ENCODE measurements around the gene ANKRD37. TPM values are rescaled to one million over a fixed set of nuclear protein-coding genes. Genes with fewer than 3 reads are reported as not detected.

Gene ANKRD37
- 10 to 100 TPM in 9 of 10 donors, 1 to 10 TPM in 1; 7.6 to 27.0 (median 13.7) TPM for total RNA-seq
- 10 to 100 TPM; 10.0 to 28.6 TPM for polyA plus RNA-seq
- long read RNA-seq, donor 1, transcript ANKRD37-201 (5 exons, 1,141 nt): major isoform, 7 of 14 reads
- long read RNA-seq, donor 1, partial matches to known transcripts: 1 of 14 reads
- long read RNA-seq, donor 1, other reads (novel, unspliced or antisense): 6 of 14 reads
- long read RNA-seq, donor 2, transcript ANKRD37-201 (5 exons, 1,141 nt): major isoform, 10 of 21 reads
- long read RNA-seq, donor 2, partial matches to known transcripts: 3 of 21 reads
- long read RNA-seq, donor 2, other reads (novel, unspliced or antisense): 8 of 21 reads
- long read RNA-seq, donor 3, transcript ANKRD37-201 (5 exons, 1,141 nt): major isoform, 6 of 18 reads
- long read RNA-seq, donor 3, partial matches to known transcripts: 2 of 18 reads
- long read RNA-seq, donor 3, other reads (novel, unspliced or antisense): 9 of 18 reads

GRCh38 chr4:185396724-185397385 lies at the start of gene ANKRD37:
Gene ANKRD37, plus strand, starts transcription at chr4:185396841. Its CDS starts 83 bp downstream, at chr4:185396924.
- Histone ChIP-seq H3K27me3 (no peaks in the 10 kb centered on the region), H3K36me3 (peaks cover 0 to 36% (median 7%) of the 10 kb centered on the region in 9 donors), H3K4me3 (peak within 1 kb of the TSS; percentile 58 to 83 (median 73)), H3K27ac (peak within 1 kb of the TSS; percentile 98 to 100 (median 99)), H3K9me3 (no peaks in the 10 kb centered on the region), H3K4me1 (peaks cover 7 to 47% (median 43%) of the 10 kb centered on the region in 9 donors)
- intact Hi-C loops (cut with DNase I): loop anchor here in 8 of 10 donors (2.0 to 10.0 kb wide), 8 partner anchors 28 to 208 kb away; partner anchors contain the start of genes CFAP97 (in 3 of the 8), CCDC110 (in 1 of the 8), SNX25 (in 1 of the 8) and UFSP2 (in 1 of the 8)
- TF ChIP-seq, protein P1, sequence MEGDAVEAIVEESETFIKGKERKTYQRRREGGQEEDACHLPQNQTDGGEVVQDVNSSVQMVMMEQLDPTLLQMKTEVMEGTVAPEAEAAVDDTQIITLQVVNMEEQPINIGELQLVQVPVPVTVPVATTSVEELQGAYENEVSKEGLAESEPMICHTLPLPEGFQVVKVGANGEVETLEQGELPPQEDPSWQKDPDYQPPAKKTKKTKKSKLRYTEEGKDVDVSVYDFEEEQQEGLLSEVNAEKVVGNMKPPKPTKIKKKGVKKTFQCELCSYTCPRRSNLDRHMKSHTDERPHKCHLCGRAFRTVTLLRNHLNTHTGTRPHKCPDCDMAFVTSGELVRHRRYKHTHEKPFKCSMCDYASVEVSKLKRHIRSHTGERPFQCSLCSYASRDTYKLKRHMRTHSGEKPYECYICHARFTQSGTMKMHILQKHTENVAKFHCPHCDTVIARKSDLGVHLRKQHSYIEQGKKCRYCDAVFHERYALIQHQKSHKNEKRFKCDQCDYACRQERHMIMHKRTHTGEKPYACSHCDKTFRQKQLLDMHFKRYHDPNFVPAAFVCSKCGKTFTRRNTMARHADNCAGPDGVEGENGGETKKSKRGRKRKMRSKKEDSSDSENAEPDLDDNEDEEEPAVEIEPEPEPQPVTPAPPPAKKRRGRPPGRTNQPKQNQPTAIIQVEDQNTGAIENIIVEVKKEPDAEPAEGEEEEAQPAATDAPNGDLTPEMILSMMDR (IDR thresholded peaks at IDR 0.05): peak in 1 of 9 donors; percentile 11
- peak in 7 of 8 donors; percentile 1 to 56 (median 32) for ATAC-seq
- 2 to 5% methylated on average over 38 of the region's 38 CpGs for WGBS, 2 donors
- DNase-seq: peak; percentile 23 to 46

GRCh38 chr4:185346975-185347601 lies 49.6 kb upstream of the ANKRD37 start:
- ATAC-seq (no peak), DNase-seq (no peak)
- Histone ChIP-seq H3K9me3 (no peaks in the 10 kb centered on the region), H3K36me3 (peaks cover 0 to 72% (median 13%) of the 10 kb centered on the region in 9 donors), H3K27me3 (no peaks in the 10 kb centered on the region), H3K27ac (no peak overlapping the region), H3K4me3 (no peak overlapping the region), H3K4me1 (peaks cover 0 to 25% (median 12%) of the 10 kb centered on the region in 9 donors)
- intact Hi-C loops (cut with DNase I): no loop called here
- TF ChIP-seq, protein P1 (IDR thresholded peaks at IDR 0.05): no peak
- 90 to 91% methylated on average over 14 of the region's 14 CpGs for WGBS, 2 donors

GRCh38 chr4:185351691-185352090 lies 45.0 kb upstream of the ANKRD37 start:
- no peak overlapping the region for H3K27ac ChIP-seq
- no peak overlapping the region for H3K4me3 ChIP-seq
- intact Hi-C loops (cut with DNase I): no loop called here
- no peaks in the 10 kb centered on the region for H3K4me1 ChIP-seq
- H3K9me3 ChIP-seq: no peaks in the 10 kb centered on the region
- TF ChIP-seq, protein P1 (IDR thresholded peaks at IDR 0.05): no peak
- H3K27me3 ChIP-seq: no peaks in the 10 kb centered on the region
- ATAC-seq (no peak), DNase-seq (no peak)
- peaks cover 0 to 87% (median 17%) of the 10 kb centered on the region in 9 donors for H3K36me3 ChIP-seq
- 90 to 96% methylated on average over 13 of the region's 13 CpGs for WGBS, 2 donors

GRCh38 chr4:185352202-185352601 lies 44.4 kb upstream of the ANKRD37 start:
- Histone ChIP-seq H3K36me3 (peaks cover 0 to 87% (median 17%) of the 10 kb centered on the region in 9 donors), H3K4me1 (no peaks in the 10 kb centered on the region), H3K27ac (no peak overlapping the region), H3K4me3 (no peak overlapping the region), H3K9me3 (no peaks in the 10 kb centered on the region), H3K27me3 (no peaks in the 10 kb centered on the region)
- intact Hi-C loops (cut with DNase I): no loop called here
- ATAC-seq: no peak
- TF ChIP-seq, protein P1 (IDR thresholded peaks at IDR 0.05): no peak
- WGBS, 2 donors: 92 to 94% methylated on average over 7 of the region's 7 CpGs
- DNase-seq: no peak

Data from heart right ventricle (tissue), 16 donors.